ENCODE data around the gene TLE5. TPM values are rescaled to one million over a fixed set of nuclear protein-coding genes. Genes with fewer than 3 reads are reported as not detected.

Gene TLE5
- total and polyA plus RNA-seq, 10 of the 15 experiments (the other 5 are each of a cell fraction or from before 2014, with no cell fraction given) = 2.5 to 373 (median 154) TPM

DNA sequence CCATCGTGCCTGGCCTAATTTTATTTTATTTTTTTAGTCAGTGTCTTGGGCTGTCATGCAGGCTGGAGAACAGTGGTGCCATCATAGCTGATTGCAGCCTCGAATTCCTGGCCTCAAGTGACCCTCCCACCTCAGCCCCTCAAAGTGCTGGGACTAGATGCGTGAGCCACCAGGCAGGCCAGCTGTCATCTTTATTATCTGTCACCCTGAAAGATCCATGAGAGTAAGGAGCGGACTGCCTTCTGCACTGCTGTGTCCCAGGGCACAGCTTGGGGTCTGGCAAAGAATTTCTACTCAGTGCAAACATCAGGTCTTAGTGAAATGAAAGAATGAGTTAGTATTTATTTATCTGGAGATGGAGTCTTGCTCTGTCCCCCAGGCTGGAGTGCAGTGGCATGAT is 9.5 kb upstream of the TLE5 start (continued):
- TF ChIP-seq JUND (IDR thresholded peaks at IDR 0.05; ENCODE audit: low read depth, low read length) = no peak
- no peak for TF ChIP-seq TAF1 (IDR thresholded peaks at IDR 0.05; ENCODE audit: borderline replicate concordance, low read depth, low read length)
- TF ChIP-seq FOXM1 (IDR thresholded peaks at IDR 0.05; ENCODE audit: low read depth, low read length) = no peak
- TF ChIP-seq, protein P1, sequence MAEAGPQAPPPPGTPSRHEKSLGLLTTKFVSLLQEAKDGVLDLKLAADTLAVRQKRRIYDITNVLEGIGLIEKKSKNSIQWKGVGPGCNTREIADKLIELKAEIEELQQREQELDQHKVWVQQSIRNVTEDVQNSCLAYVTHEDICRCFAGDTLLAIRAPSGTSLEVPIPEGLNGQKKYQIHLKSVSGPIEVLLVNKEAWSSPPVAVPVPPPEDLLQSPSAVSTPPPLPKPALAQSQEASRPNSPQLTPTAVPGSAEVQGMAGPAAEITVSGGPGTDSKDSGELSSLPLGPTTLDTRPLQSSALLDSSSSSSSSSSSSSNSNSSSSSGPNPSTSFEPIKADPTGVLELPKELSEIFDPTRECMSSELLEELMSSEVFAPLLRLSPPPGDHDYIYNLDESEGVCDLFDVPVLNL (IDR thresholded peaks at IDR 0.05; ENCODE audit: low read depth, low read length) = no peak
- TF ChIP-seq SUPT20H (IDR thresholded peaks at IDR 0.05; ENCODE audit: borderline replicate concordance, control insufficient read depth, low read depth, low read length) = no peak
- no peak for TF ChIP-seq TARDBP (IDR thresholded peaks at IDR 0.05; ENCODE audit: borderline replicate concordance)
- TF ChIP-seq CHD2 (IDR thresholded peaks at IDR 0.05; ENCODE audit: borderline replicate concordance, low read depth, low read length) = no peak
- no peak for TF ChIP-seq STAT3 (IDR thresholded peaks at IDR 0.05; ENCODE audit: low read depth, low read length)
- no peak for TF ChIP-seq SMC3 (IDR thresholded peaks at IDR 0.05; ENCODE audit: borderline replicate concordance, low read length)
- TF ChIP-seq ZNF24 (IDR thresholded peaks at IDR 0.05) = no peak

DNA sequence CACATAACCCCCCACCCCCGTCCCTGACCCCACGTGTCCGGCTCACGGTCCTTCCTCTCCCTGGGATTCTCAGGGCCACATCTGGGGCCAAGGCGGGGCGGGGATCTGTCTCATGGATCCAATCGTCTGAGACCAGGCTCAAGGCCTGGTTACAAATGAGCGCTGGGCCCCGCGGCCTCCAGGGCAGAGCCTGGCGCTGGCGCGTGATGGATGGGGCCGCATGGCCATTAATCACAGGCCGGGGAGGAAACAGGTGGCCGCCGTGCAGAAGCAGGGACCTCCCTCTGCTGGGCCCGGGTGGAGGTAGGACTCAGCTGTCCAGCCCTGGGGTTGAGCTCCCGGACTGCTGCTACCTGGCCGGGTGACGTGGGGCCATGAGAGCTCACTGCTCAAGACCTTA is 5.8 kb upstream of the TLE5 start:
- POLR2A ChIA-PET = no interaction called here
- Histone ChIP-seq H3K4me3 (no peak overlapping the region), H3K9ac (ENCODE audit: control insufficient read depth, insufficient read depth, low read length) (no peak overlapping the region), H4K20me1 (ENCODE audit: control insufficient read depth, insufficient read depth) (no peaks in the 10 kb centered on the region), H3K27me3 (replicated peaks in 1 of 2; ENCODE audit: control insufficient read depth in 2 of 2, insufficient read depth in 2 of 2, low read length in 1 of 2) (no peaks in the 10 kb centered on the region), H3K4me2 (ENCODE audit: control insufficient read depth, insufficient read depth) (no peak overlapping the region), H3K27ac (ENCODE audit: control insufficient read depth, insufficient read depth) (no peak overlapping the region), H3K36me3 (ENCODE audit: control insufficient read depth in 2 of 2, insufficient read depth in 2 of 2, low read length in 1 of 2) (no peaks in the 10 kb centered on the region), H3K79me2 (ENCODE audit: control insufficient read depth, insufficient read depth, low read length) (no peaks in the 10 kb centered on the region), H3K4me1 (ENCODE audit: control insufficient read depth, insufficient read depth, low read length) (peaks cover 25% of the 10 kb centered on the region), H2AFZ (ENCODE audit: control insufficient read depth, low read depth, low read length) (no peak overlapping the region), H3K9me3 (replicated peaks; ENCODE audit: control insufficient read depth, insufficient read depth, low read length) (no peaks in the 10 kb centered on the region; the same call in 2 of the 3 replicates)
- no TSS peak for BruUV-seq (replicated peaks)
- in situ Hi-C loops (cut with MboI) = no loop called here
- 82% methylated on average over 13 of the region's 21 CpGs for WGBS (ENCODE audit: insufficient coverage, insufficient replicate concordance, low lambda C conversion rate, missing lambda C conversion rate)
- intact Hi-C loops (cut with micrococcal nuclease; ENCODE audit: unreplicated experiment) = no loop called here
- SMC1A ChIA-PET (ENCODE audit: uncharacterized antibody, unreplicated experiment) = no interaction called here
- FAIRE-seq = no peak
- CTCF ChIA-PET = interaction anchor here (1.1 to 1.9 kb wide), 4 partner anchors 8 to 118 kb away, joined by 3 to 7 read pairs (median 6); no protein-coding TSS in a partner anchor
- no peak for DNase-seq (ENCODE audit: low read depth, low spot score)
- RAD21 ChIA-PET (ENCODE audit: unreplicated experiment) = interaction anchor here (1.1 kb wide), 1 partner anchor 118 kb away, joined by 3 read pairs; no protein-coding TSS in a partner anchor
- no peak for ATAC-seq
- TF ChIP-seq, protein P2, sequence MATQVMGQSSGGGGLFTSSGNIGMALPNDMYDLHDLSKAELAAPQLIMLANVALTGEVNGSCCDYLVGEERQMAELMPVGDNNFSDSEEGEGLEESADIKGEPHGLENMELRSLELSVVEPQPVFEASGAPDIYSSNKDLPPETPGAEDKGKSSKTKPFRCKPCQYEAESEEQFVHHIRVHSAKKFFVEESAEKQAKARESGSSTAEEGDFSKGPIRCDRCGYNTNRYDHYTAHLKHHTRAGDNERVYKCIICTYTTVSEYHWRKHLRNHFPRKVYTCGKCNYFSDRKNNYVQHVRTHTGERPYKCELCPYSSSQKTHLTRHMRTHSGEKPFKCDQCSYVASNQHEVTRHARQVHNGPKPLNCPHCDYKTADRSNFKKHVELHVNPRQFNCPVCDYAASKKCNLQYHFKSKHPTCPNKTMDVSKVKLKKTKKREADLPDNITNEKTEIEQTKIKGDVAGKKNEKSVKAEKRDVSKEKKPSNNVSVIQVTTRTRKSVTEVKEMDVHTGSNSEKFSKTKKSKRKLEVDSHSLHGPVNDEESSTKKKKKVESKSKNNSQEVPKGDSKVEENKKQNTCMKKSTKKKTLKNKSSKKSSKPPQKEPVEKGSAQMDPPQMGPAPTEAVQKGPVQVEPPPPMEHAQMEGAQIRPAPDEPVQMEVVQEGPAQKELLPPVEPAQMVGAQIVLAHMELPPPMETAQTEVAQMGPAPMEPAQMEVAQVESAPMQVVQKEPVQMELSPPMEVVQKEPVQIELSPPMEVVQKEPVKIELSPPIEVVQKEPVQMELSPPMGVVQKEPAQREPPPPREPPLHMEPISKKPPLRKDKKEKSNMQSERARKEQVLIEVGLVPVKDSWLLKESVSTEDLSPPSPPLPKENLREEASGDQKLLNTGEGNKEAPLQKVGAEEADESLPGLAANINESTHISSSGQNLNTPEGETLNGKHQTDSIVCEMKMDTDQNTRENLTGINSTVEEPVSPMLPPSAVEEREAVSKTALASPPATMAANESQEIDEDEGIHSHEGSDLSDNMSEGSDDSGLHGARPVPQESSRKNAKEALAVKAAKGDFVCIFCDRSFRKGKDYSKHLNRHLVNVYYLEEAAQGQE (IDR thresholded peaks at IDR 0.05; ENCODE audit: low read depth, low read length) = no peak
- TF ChIP-seq CHD2 (IDR thresholded peaks at IDR 0.05; ENCODE audit: borderline replicate concordance, low read depth, low read length) (no peak), YY1 (IDR thresholded peaks at IDR 0.05; ENCODE audit: low read depth, low read length) (no peak), GABPA (IDR thresholded peaks at IDR 0.05; ENCODE audit: low read depth) (no peak), ZNF207 (IDR thresholded peaks at IDR 0.05; ENCODE audit: borderline replicate concordance) (no peak)
- TF ChIP-seq, protein P3, sequence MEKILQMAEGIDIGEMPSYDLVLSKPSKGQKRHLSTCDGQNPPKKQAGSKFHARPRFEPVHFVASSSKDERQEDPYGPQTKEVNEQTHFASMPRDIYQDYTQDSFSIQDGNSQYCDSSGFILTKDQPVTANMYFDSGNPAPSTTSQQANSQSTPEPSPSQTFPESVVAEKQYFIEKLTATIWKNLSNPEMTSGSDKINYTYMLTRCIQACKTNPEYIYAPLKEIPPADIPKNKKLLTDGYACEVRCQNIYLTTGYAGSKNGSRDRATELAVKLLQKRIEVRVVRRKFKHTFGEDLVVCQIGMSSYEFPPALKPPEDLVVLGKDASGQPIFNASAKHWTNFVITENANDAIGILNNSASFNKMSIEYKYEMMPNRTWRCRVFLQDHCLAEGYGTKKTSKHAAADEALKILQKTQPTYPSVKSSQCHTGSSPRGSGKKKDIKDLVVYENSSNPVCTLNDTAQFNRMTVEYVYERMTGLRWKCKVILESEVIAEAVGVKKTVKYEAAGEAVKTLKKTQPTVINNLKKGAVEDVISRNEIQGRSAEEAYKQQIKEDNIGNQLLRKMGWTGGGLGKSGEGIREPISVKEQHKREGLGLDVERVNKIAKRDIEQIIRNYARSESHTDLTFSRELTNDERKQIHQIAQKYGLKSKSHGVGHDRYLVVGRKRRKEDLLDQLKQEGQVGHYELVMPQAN (conservative IDR thresholded peaks at IDR 0.05) = no peak

All from GM12878 (cell line).